Colonic mucosa (tissue), 4 donors: ENCODE measurements around the gene TRMT2A. TPM values are rescaled to one million over a fixed set of nuclear protein-coding genes. Genes with fewer than 3 reads are reported as not detected.
"Not testable (repeated sequence)": the region's sequence is repeated elsewhere in the genome, so short reads cannot be mapped to it uniquely, and the experiment has no call there.

Source experiments
- DNase-seq: peaks from one replicate; pipeline ENCODE4 v3.0.0-alpha.2; 2020
- H3K27ac ChIP-seq: fragments of 200-600 bp; one replicate; pipeline ENCODE4 v1.8.0; 2021
- H3K27me3 ChIP-seq: fragments of 200-600 bp; one replicate; pipeline ENCODE4 v1.8.0; 2021
- H3K36me3 ChIP-seq: fragments of 200-600 bp; one replicate; pipeline ENCODE4 v1.8.0; 2021
- H3K4me1 ChIP-seq: fragments of 200-600 bp; one replicate; pipeline ENCODE4 v1.8.0; 2021; ENCODE audit warnings: mild to moderate bottlenecking
- H3K4me3 ChIP-seq: fragments of 200-600 bp; one replicate; pipeline ENCODE4 v1.8.0; 2021
- H3K9ac ChIP-seq, 2 donors: one replicate each; pipeline ENCODE4 v1.7.0; 2013; ENCODE audit warnings: control low read depth in 2 of 2, low read depth in 2 of 2, low read length in 2 of 2
- H3K9me3 ChIP-seq: fragments of 200-600 bp; one replicate; pipeline ENCODE4 v1.8.0; 2021
- intact Hi-C: fragments of 100-400 bp; cut with DNase I; formaldehyde crosslinking; loops from one replicate; pipeline ENCODE4 v1.14.1; 2022
- total RNA-seq, 2 donors: library from RNA; stranded (reverse); fragmentation: NEBNext Ultra II Directional in 1 of 2; extraction: Animal tissue kit (Norgen Biotek cat#: 25700) in 1 of 2; gene quantifications; one replicate each; pipeline ENCODE4 v1.2.1, GENCODE V29; 2021
- TF ChIP-seq, protein P1 (sequence below): fragments of 200-600 bp; IDR thresholded peaks from one replicate; pipeline ENCODE4 v1.8.0; 2022; ENCODE audit warnings: antibody characterized with exemption, mild to moderate bottlenecking
- donor health status: healthy.
- donor health status: DM: no; HTN: no; CAD: no.
- donor health status: DM: no; HTN: no; CAD: no.

TRMT2A gene
- total RNA-seq, 2 donors from 2014 or later = 31.9 to 63.6 TPM

GRCh38 chr22:20068640-20069039, 48.4 kb downstream of the TRMT2A start:
- intact Hi-C loops = no loop called here
- Histone ChIP-seq H3K4me1 (no peaks in the 10 kb centered on the region), H3K27ac (no peak overlapping the region), H3K9me3 (no peaks in the 10 kb centered on the region), H3K9ac (no peak overlapping the region), H3K36me3 (no peaks in the 10 kb centered on the region), H3K4me3 (no peak overlapping the region), H3K27me3 (no peaks in the 10 kb centered on the region)
- no peak for DNase-seq
- TF ChIP-seq, protein P1, sequence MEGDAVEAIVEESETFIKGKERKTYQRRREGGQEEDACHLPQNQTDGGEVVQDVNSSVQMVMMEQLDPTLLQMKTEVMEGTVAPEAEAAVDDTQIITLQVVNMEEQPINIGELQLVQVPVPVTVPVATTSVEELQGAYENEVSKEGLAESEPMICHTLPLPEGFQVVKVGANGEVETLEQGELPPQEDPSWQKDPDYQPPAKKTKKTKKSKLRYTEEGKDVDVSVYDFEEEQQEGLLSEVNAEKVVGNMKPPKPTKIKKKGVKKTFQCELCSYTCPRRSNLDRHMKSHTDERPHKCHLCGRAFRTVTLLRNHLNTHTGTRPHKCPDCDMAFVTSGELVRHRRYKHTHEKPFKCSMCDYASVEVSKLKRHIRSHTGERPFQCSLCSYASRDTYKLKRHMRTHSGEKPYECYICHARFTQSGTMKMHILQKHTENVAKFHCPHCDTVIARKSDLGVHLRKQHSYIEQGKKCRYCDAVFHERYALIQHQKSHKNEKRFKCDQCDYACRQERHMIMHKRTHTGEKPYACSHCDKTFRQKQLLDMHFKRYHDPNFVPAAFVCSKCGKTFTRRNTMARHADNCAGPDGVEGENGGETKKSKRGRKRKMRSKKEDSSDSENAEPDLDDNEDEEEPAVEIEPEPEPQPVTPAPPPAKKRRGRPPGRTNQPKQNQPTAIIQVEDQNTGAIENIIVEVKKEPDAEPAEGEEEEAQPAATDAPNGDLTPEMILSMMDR = no peak

DNA sequence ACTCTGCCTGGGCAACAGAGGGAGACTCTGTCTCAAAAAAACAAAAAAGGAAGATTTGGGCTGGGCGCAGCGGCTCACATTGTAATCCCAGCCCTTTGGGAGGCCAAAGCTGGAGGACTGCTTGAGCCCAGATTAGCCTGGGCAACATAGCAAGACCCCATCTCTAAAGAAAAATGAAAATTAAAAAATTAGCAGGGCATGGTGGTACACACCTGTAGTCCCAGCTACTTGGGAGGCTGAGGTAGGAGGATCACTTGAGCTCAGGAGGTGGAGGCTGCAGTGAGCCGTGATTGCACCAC, 49.7 kb downstream of the TRMT2A start:
- DNase-seq, intact Hi-C loops, H3K36me3 ChIP-seq, H3K27me3 ChIP-seq, H3K4me1 ChIP-seq, H3K27ac ChIP-seq, H3K9me3 ChIP-seq, H3K9ac ChIP-seq, H3K4me3 ChIP-seq: not testable (repeated sequence)

DNA sequence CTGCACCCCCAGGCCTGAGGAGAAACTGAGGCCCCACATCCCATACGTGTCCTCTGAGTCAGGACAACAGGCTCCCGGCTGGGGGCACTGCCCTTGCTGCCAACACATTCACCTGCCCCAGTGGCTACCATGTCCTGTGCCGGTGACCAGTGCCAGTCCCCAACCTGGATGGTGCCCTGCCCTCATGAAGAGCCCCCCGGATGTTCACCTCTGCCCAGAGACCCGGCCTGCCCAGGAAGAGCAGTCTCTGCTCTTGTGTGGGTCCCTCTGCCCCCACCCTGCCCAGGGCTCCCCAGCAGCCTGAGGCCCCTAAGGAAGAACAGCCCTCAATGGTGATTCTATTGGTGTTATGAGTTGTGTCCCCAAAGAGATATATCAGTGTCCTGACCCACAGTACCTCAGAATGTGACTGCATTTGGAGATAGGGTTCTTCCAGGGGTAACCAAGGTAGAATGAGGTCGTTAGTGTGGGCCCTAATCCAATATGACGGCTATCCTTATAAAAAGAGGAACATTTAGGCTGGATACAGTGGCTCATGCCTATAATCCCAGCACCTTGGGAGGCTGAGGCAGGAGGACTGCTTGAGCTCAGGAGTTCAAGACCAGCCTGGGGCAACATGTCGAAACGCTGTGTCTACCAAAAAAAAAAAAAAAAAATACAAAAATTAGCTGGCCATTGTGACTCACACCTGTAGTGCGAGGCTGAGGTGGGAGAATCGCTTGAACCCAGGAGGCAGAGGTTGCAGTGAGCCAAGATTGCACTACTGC, 50.2 kb downstream of the TRMT2A start:
- intact Hi-C loops = no loop called here
- no peaks in the 10 kb centered on the region for H3K4me1 ChIP-seq
- no peak overlapping the region for H3K4me3 ChIP-seq
- H3K9me3 ChIP-seq = no peaks in the 10 kb centered on the region
- H3K9ac ChIP-seq = no peak overlapping the region
- H3K36me3 ChIP-seq = no peaks in the 10 kb centered on the region
- H3K27me3 ChIP-seq = no peaks in the 10 kb centered on the region
- DNase-seq = no peak
- no peak overlapping the region for H3K27ac ChIP-seq
- TF ChIP-seq, protein P1 = no peak

DNA sequence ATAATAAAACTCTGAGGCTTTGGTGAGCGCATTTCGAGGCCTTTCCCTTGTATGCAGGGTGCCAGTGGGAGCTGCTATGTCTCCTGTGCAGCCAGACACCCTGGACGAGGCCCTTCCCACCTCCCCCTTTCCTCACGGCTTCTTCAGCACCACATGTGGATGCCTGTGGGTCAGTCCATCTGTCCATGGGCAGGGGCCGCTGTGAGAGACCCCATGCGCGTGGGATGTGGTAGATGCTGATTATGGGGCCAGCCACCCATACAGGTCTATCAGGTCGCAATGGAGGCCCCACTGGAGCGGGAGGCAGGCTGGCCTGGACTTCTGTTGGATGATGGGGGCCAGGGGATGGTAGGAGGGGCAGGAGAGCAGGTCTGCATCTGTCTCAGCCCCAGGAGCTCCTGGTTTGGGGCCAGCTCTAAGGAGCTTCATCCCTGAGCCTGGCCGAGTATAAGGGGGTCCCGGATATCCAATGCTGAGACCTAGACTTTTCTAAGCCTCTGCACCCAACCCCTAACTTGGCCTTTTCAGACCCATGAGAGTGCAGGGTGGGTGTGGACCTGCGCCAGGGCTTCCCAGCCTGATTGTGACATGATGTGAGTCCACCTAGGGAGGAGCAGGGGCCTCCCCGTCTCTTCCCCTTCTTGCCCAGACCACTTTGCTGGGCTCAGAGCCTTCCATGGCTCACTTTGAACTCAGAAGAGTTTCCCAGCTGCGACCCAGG, 51.0 kb downstream of the TRMT2A start:
- TF ChIP-seq, protein P1 = no peak
- Histone ChIP-seq H3K9ac (no peak overlapping the region), H3K36me3 (no peaks in the 10 kb centered on the region), H3K9me3 (no peaks in the 10 kb centered on the region), H3K4me3 (no peak overlapping the region), H3K27me3 (no peaks in the 10 kb centered on the region), H3K27ac (no peak overlapping the region), H3K4me1 (no peaks in the 10 kb centered on the region)
- DNase-seq = no peak
- intact Hi-C loops = no loop called here

DNA sequence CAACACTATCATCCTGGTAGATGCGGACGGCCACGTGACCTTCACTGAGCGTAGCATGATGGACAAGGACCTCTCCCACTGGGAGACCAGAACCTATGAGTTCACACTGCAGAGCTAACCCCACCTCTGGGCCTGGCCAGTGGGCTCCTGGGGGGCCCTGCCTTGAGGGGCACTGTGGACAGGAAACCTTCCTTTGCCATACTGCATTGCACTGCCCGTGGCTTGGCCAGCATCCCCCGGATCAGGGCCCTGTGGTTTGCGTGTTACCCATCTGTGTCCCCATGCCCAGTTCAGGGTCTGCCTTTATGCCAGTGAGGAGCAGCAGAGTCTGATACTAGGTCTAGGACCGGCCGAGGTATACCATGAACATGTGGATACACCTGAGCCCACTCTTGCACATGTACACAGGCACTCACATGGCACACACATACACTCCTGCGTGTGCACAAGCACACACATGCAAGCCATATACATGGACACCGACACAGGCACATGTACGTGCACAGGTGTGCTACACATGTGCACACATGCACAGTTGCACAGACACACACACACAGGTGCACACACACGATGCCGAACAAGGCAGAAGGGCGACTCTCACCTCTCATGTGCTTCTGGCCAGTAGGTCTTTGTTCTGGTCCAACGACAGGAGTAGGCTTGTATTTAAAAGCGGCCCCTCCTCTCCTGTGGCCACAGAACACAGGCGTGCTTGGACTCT, 52.3 kb downstream of the TRMT2A start:
- H3K27me3 ChIP-seq = no peaks in the 10 kb centered on the region
- H3K9me3 ChIP-seq = no peaks in the 10 kb centered on the region
- H3K4me1 ChIP-seq = no peaks in the 10 kb centered on the region
- no peak overlapping the region for H3K27ac ChIP-seq
- no peak overlapping the region for H3K9ac ChIP-seq
- H3K36me3 ChIP-seq = no peaks in the 10 kb centered on the region
- DNase-seq = no peak
- no peak overlapping the region for H3K4me3 ChIP-seq
- TF ChIP-seq, protein P1 = no peak
- intact Hi-C loops = no loop called here

- Histone ChIP-seq H3K4me3 (no peak overlapping the region), H3K36me3 (no peaks in the 10 kb centered on the region), H3K9ac (no peak overlapping the region), H3K27me3 (no peaks in the 10 kb centered on the region), H3K9me3 (no peaks in the 10 kb centered on the region), H3K4me1 (no peaks in the 10 kb centered on the region), H3K27ac (no peak overlapping the region)
- DNase-seq = no peak
- TF ChIP-seq, protein P1 = no peak
- intact Hi-C loops = no loop called here
Observed at GRCh38 chr22:20064140-20064480, 52.9 kb downstream of the TRMT2A start.
